Muscle layer of duodenum (tissue), 2 donors: ENCODE data around the gene IGF2.

Experiments used
- H3K27ac ChIP-seq: one replicate; pipeline ENCODE4 v1.7.0; 2013; ENCODE audit warnings: mild to moderate bottlenecking, low read length
- H3K27me3 ChIP-seq: one replicate; pipeline ENCODE4 v1.7.0; 2013; ENCODE audit warnings: low read depth, mild to moderate bottlenecking, control low read depth, low read length
- H3K36me3 ChIP-seq, 2 donors: one replicate each; pipeline ENCODE4 v1.7.0; 2013; ENCODE audit warnings: low read length in 2 of 2, control low read depth in 1 of 2, mild to moderate bottlenecking in 1 of 2; ENCODE audit not compliant: insufficient read depth in 2 of 2, control insufficient read depth in 1 of 2
- H3K4me1 ChIP-seq, 2 donors: one replicate each; pipeline ENCODE4 v1.7.0; 2013; ENCODE audit warnings: low read length in 2 of 2, mild to moderate bottlenecking in 2 of 2, control low read depth in 1 of 2, moderate library complexity in 1 of 2; ENCODE audit not compliant: insufficient read depth in 2 of 2, control insufficient read depth in 1 of 2
- H3K4me3 ChIP-seq, 2 donors: one replicate each; pipeline ENCODE4 v1.7.0; 2013; ENCODE audit warnings: low read length in 2 of 2, low read depth in 1 of 2, mild to moderate bottlenecking in 1 of 2
- H3K9me3 ChIP-seq, 2 donors: one replicate each; pipeline ENCODE4 v1.7.0; 2013; ENCODE audit warnings: low read length in 2 of 2, control low read depth in 1 of 2, mild to moderate bottlenecking in 1 of 2; ENCODE audit not compliant: control insufficient read depth in 1 of 2
- donor health status: healthy.

IGF2 gene

DNA sequence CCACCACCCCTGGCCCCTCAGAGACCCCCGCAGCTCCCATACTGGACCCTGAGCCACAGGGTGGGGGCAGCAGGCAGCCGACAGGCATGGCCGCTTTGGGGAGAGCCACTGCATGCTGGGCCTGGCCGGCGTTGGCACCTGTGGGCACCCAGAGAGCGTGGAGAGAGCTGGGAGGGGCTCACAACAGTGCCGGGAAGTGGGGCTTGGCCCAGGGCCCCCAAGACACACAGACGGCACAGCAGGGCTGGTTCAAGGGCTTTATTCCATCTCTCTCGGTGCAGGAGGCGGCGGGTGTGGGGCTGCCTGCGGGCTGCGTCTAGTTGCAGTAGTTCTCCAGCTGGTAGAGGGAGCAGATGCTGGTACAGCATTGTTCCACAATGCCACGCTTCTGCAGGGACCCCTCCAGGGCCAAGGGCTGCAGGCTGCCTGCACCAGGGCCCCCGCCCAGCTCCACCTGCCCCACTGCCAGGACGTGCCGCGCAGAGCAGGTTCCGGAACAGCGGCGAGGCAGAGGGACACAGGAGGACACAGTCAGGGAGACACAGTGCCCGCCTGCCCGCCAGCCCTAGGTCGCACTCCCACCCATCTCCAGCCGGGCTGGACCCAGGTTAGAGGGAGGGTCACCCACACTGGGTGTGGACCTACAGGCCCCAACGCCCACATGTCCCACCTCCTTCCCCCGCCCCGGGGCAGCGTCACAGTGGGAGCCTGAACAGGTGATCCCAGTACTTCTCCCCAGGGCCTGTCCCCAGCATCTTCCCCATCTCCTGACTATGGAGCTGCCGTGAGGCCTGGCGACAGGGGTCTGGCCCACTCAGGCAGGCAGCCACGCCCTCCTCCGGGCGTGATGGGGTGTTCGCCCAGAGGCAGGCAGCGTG, 20.6 kb upstream of the IGF2 start:
- Histone ChIP-seq H3K27ac (no peak overlapping the region), H3K4me1 (no peaks in the 10 kb centered on the region), H3K27me3 (no peaks in the 10 kb centered on the region), H3K9me3 (no peaks in the 10 kb centered on the region), H3K36me3 (no peaks in the 10 kb centered on the region), H3K4me3 (no peak overlapping the region)

DNA sequence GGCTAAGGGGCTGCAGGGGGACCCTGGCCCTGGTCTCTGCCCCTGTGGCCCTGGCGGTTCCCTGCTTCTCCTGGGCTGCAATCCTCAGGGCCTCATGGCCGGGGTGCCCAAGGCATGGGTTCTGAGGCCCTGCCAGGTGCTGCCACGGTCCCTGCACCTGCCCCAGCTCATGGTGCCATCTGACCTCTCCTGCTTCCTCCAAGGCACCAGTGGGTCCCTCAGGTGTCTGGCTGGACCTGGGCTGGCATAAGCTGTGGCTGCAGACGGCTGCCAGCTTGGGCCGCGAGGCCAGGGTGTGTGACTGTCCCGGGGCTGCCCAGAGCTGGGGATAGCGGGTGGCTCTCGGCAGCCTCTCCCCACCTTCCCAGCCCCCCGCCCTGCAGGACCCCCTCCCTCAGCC, 19.8 kb upstream of the IGF2 start:
- no peaks in the 10 kb centered on the region for H3K36me3 ChIP-seq
- H3K27ac ChIP-seq, result no peak overlapping the region
- H3K27me3 ChIP-seq, result no peaks in the 10 kb centered on the region
- H3K9me3 ChIP-seq, result no peaks in the 10 kb centered on the region
- H3K4me3 ChIP-seq, result no peak overlapping the region
- no peaks in the 10 kb centered on the region for H3K4me1 ChIP-seq

DNA sequence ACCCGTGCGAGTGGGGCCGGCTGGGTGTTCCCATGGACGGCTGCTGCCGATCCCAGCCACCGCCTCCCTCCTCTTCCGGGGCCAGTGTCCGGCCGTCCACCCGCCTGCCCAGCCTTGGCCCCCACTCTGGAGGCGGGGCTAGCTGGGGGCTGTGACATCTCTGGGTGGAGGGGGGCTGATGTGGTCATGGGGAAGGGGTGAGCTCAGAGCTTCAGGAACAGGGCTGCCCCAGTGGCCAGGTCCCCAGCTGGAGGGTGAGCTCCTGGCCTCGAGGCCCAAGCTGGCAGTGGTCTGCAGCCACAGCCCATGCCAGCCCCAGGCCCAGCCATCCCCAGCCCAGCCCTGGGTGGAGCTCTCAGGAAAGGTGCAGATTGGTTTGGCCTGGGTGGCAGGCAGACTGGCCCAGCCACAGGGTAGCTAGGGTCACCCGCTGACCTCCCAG, 19.1 kb upstream of the IGF2 start:
- Histone ChIP-seq H3K36me3 (no peaks in the 10 kb centered on the region), H3K4me1 (no peaks in the 10 kb centered on the region), H3K9me3 (no peaks in the 10 kb centered on the region), H3K4me3 (no peak overlapping the region), H3K27me3 (no peaks in the 10 kb centered on the region), H3K27ac (no peak overlapping the region)

DNA sequence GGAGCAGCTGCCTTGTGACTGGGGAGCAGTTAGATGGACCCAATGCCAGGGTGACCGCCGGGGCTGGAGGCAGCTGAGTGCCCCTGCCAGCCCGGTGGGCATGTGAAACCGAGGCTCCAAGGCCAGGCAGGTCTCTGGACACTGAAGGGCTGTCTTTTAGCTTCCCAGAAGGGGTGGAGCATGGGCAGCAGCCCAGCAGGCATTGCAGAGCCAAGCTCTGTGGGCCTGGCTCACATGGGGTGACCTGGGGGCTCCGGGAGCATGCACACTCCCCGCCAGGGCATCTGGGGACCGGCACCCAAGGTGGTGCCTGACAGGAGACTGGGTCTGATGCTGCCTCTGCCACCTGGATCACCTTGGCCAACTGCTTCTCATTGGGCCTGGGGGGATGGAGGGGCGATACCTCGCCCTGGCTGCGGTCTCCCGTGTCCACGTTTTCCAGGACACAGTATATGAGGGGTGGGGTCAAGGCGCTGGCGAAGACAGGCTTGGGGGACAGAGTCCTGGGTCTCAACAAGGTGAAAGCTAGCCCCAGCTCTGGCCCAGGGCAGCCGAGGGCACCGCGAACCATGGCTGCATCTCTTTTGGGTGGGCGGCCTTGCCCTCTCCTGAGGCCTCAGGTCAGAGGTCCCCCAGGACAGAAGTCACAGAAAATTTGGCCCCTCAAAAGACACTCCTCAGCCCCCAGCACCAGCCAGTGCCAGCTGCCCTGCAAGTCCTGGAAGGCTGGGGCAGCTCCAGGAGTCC, 18.3 kb upstream of the IGF2 start:
- Histone ChIP-seq H3K4me1 (no peaks in the 10 kb centered on the region), H3K27me3 (no peaks in the 10 kb centered on the region), H3K27ac (no peak overlapping the region), H3K9me3 (no peaks in the 10 kb centered on the region), H3K4me3 (no peak overlapping the region), H3K36me3 (no peaks in the 10 kb centered on the region)

DNA sequence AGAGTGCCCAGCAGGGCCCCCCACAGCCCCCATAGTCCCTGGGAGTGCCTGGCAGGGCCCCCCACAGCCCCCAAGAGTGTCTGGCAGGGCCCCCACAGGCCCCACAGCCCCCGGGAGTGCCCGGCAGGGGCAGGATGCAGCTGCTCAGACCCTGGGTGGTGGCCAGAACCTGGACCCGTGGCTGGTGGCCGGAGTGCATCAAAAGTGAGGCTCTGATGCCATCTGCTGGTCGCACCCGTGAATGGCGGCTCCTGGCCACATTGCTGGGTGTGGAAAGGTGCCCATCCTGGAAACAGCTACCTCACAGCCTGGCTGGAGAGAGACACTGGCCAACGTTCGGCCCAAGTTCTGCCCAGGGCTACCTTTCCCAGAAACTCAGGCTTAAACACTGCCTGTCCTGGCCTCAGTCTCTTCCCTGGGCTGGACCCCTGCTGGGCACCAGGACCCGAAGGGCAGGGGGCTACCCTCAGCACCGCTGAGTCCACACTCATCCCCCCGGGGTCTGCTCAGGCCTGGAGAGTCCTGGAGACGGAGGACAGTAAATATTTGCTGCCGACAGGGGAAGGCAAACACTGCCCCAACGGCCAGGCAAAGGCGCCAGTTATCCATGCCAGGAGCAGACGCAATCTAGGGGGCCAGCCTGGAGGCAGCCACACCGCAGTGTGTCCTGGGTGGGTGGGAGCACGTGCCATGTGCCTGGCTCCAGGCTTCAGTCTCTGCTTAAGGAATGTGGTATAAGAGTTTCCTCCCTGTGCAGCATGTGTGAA, 17.4 kb upstream of the IGF2 start:
- no peak overlapping the region for H3K4me3 ChIP-seq
- H3K36me3 ChIP-seq, result no peaks in the 10 kb centered on the region
- peaks cover 0 to 4% of the 10 kb centered on the region in 2 donors for H3K4me1 ChIP-seq
- H3K27ac ChIP-seq, result no peak overlapping the region
- H3K9me3 ChIP-seq, result no peaks in the 10 kb centered on the region
- no peaks in the 10 kb centered on the region for H3K27me3 ChIP-seq

DNA sequence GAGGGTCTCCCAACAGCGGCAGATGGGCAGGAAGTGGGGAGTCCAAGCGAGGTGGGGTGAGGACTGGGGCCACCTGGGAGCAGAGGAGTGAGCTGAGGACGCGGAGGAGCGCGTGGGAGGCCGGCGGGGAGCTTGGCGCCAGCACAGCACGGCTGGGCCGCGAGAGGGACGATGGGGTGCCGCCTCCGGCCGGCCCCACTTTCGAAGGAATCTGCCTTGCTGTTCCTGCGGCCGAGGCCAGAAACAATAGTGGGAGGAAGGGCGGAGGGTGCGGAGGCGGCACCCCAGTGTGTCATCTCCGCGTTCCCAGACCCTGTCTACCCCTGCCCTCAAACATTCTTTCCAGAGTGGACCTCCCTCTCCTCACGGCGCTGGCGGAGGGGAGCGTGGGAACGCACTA, 16.3 kb upstream of the IGF2 start:
- peaks cover 0 to 6% of the 10 kb centered on the region in 2 donors for H3K4me1 ChIP-seq
- H3K36me3 ChIP-seq, result no peaks in the 10 kb centered on the region
- no peak overlapping the region for H3K27ac ChIP-seq
- no peak overlapping the region for H3K4me3 ChIP-seq
- no peaks in the 10 kb centered on the region for H3K9me3 ChIP-seq
- H3K27me3 ChIP-seq, result peaks cover 7% of the 10 kb centered on the region

DNA sequence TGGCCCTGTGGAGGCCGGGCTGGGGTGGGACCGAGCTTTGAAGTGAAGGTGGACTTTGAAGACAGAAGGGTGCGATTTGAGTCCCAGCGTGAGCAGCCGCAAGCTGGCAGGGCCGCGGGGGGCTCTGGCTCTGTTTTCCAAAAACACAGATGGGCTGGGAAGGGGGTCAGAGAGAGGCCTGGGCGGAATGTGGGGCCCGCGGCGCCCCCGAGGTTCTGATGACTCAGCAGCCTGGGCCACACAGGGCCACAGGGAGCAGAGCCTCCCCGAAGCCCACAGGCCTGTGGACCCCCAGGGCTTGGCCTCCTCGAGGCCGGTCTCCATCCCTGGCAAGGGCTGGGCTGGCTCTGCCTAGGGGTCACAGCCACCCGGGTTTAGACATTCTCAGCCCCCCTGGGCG, 15.7 kb upstream of the IGF2 start:
- peaks cover 13% of the 10 kb centered on the region for H3K27me3 ChIP-seq
- H3K27ac ChIP-seq, result no peak overlapping the region
- no peaks in the 10 kb centered on the region for H3K9me3 ChIP-seq
- no peaks in the 10 kb centered on the region for H3K36me3 ChIP-seq
- no peak overlapping the region for H3K4me3 ChIP-seq
- H3K4me1 ChIP-seq, result peaks cover 0 to 6% of the 10 kb centered on the region in 2 donors

DNA sequence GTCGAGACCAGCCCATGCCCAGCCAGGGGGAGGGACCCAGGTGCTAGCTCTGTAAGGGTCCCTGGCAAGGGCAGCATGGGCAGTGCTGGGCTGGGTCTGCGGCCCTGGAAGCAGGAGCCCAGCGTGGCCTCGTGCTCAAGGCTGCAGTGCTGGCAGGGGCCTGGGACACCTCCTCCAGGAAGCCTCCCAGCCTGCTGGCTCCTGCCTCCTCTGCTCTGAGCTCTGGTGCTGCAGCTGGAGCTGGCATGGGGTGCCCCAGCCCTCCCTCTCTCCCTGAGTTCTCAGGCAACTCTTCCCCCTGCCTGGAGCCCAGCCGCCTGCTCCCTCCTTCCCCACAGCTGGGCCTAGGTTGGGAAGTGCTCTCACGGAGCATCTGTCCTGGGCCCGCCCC, 15.0 kb upstream of the IGF2 start:
- Histone ChIP-seq H3K27me3 (peaks cover 15% of the 10 kb centered on the region), H3K4me1 (peaks cover 0 to 6% of the 10 kb centered on the region in 2 donors), H3K9me3 (no peaks in the 10 kb centered on the region), H3K4me3 (no peak overlapping the region), H3K36me3 (no peaks in the 10 kb centered on the region), H3K27ac (no peak overlapping the region)

DNA sequence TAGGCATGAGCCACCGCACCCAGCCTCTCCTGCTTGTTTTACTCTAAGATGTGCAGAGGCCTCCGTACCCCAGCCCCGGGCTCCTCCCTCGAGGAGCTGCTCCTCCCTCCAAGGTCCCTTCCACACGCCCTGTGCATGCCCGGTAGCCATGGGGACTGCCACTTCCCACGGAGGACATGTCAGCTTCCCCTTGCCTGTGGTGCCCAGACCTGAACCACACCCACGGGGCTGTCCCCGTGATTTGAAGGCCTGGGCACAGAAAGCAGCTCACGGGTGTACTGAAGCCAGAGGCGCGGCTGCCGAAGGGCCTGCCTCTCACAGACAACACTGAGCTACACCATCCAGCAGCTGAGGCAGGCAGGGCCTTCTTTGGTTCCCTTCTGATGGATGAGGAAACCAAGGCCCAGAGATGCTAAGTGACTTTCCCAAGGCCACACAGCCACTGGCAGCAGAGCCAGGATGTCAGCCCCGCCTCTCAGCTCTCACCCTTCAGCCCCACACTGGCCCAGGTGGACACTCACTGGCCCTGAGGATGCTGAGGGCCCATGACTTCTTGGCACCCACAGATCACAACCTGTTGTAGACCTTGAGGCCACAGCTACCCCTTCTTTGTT, 14.5 kb upstream of the IGF2 start:
- Histone ChIP-seq H3K27ac (no peak overlapping the region), H3K36me3 (no peaks in the 10 kb centered on the region), H3K9me3 (no peaks in the 10 kb centered on the region), H3K4me3 (no peak overlapping the region), H3K4me1 (peaks cover 0 to 6% of the 10 kb centered on the region in 2 donors), H3K27me3 (peaks cover 15% of the 10 kb centered on the region)

DNA sequence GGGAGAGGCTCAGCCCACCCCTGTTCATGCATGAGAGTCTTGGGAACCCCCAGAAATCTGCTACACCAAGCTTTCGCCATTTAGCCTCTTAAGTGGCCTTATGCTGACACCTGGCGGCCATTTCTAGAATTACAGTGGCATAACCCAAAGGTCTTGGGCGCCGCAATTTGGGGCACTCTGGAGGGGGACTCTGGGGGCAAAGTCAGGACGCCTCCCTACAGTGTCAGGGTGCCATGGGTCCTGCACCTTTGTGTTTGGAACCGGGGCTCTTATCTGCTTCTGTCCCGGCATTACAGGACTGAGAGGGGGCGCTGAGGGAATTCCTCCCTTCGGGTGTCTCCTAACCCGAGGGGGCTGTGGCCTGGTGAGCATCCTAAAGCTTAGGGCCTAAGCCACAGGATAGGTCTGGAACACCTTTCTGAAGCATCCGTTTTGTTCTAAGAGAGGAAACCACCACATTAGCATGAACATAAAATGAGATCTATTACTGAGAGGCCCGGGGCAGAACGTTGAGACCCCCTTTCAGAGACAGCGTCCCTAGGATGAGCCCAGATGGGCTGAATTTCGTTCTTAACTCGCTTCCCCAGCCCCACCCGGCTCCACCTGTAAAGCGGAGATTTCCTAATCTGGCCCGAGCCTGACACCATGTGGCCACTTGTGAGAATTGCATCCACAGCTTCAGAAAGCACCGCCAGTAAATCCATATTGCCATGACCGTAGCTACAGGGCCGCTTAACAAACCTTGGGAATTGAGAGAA, 12.5 kb upstream of the IGF2 start:
- no peak overlapping the region for H3K27ac ChIP-seq
- peaks cover 0 to 6% of the 10 kb centered on the region in 2 donors for H3K4me1 ChIP-seq
- H3K9me3 ChIP-seq, result no peaks in the 10 kb centered on the region
- H3K4me3 ChIP-seq, result peak overlapping the region in 1 of 2 donors; percentile 7
- H3K27me3 ChIP-seq, result peaks cover 15% of the 10 kb centered on the region
- no peaks in the 10 kb centered on the region for H3K36me3 ChIP-seq
